SK-N-SH treated with all-trans-retinoic acid at 6 μM for 48 hours (cell line): ENCODE measurements around the gene DPP6.

Experiments
- ATAC-seq: fragments of 200-7000 bp; cut with Tn5 transposase; 3 replicates; pipeline ENCODE4 v1.9.1; 2020; ENCODE audit warnings: mild to moderate bottlenecking, moderate library complexity
- ARNTL ChIP-seq: fragments of 450-650 bp; formaldehyde crosslinking; IDR thresholded peaks from 2 replicates; pipeline ENCODE4 v1.5.0; 2020; ENCODE audit warnings: low read depth, mild to moderate bottlenecking, moderate library complexity, borderline replicate concordance
- BACH2 ChIP-seq: fragments of 250-450 bp; sonication (Bioruptor Pico); IDR thresholded peaks from 2 replicates; pipeline ENCODE4 v1.9.0; 2021; ENCODE audit warnings: mild to moderate bottlenecking, borderline replicate concordance
- ESRRG ChIP-seq: fragments of 250-450 bp; sonication (Bioruptor Pico); IDR thresholded peaks from 2 replicates; pipeline ENCODE4 v1.6.1; 2021; ENCODE audit warnings: mild to moderate bottlenecking
- GLIS3 ChIP-seq: fragments of 250-450 bp; sonication (Bioruptor Pico); IDR thresholded peaks from 2 replicates; pipeline ENCODE4 v1.5.0; 2020; ENCODE audit warnings: mild to moderate bottlenecking, moderate library complexity
- PPARA ChIP-seq: fragments of 250-450 bp; sonication (Bioruptor Pico); IDR thresholded peaks from 2 replicates; pipeline ENCODE4 v1.5.0; 2020; ENCODE audit warnings: mild to moderate bottlenecking, borderline replicate concordance
- RARB ChIP-seq: fragments of 250-450 bp; sonication (Bioruptor Pico); IDR thresholded peaks from 2 replicates; pipeline ENCODE4 v1.8.0; 2021; ENCODE audit warnings: mild to moderate bottlenecking, moderate library complexity
- SNAI2 ChIP-seq: fragments of 250-450 bp; sonication (Bioruptor Pico); IDR thresholded peaks from 2 replicates; pipeline ENCODE4 v1.5.0; 2020; ENCODE audit warnings: mild to moderate bottlenecking, moderate library complexity
- ZC3H10 ChIP-seq: fragments of 250-450 bp; sonication (Bioruptor Pico); IDR thresholded peaks from 2 replicates; pipeline ENCODE4 v1.5.1; 2021; ENCODE audit warnings: mild to moderate bottlenecking, moderate library complexity
- ZFP3 ChIP-seq: fragments of 250-450 bp; sonication (Bioruptor Pico); IDR thresholded peaks from 2 replicates; pipeline ENCODE4 v1.5.0; 2020; ENCODE audit warnings: mild to moderate bottlenecking, moderate library complexity
- ZFP30 ChIP-seq: fragments of 450-650 bp; formaldehyde crosslinking; IDR thresholded peaks from 2 replicates; pipeline ENCODE4 v1.5.0; 2022; ENCODE audit warnings: mild to moderate bottlenecking, moderate library complexity
- ZNF565 ChIP-seq: fragments of 450-650 bp; formaldehyde crosslinking; conservative IDR thresholded peaks from 2 replicates; pipeline ENCODE4 v1.5.0; 2020; ENCODE audit warnings: low read depth, mild to moderate bottlenecking, moderate library complexity
- ZNF70 ChIP-seq: fragments of 450-650 bp; formaldehyde crosslinking; IDR thresholded peaks from 2 replicates; pipeline ENCODE4 v1.5.0; 2020; ENCODE audit warnings: mild to moderate bottlenecking, moderate library complexity
- ZNF8 ChIP-seq: fragments of 450-650 bp; formaldehyde crosslinking; IDR thresholded peaks from 2 replicates; pipeline ENCODE4 v1.5.0; 2020; ENCODE audit warnings: mild to moderate bottlenecking, moderate library complexity
- TF ChIP-seq, protein P1 (sequence below): fragments of 250-450 bp; sonication (Bioruptor Pico); IDR thresholded peaks from 2 replicates; pipeline ENCODE4 v1.8.0; 2021; ENCODE audit warnings: low read depth, mild to moderate bottlenecking, moderate library complexity, borderline replicate concordance
- TF ChIP-seq, protein P2 (sequence below): fragments of 250-450 bp; sonication (Bioruptor Pico); IDR thresholded peaks from 2 replicates; pipeline ENCODE4 v1.5.0; 2020; ENCODE audit warnings: mild to moderate bottlenecking, moderate library complexity
- TF ChIP-seq, protein P3 (sequence below): fragments of 250-450 bp; sonication (Bioruptor Pico); IDR thresholded peaks from 2 replicates; pipeline ENCODE4 v1.5.1; 2020; ENCODE audit warnings: low read depth, mild to moderate bottlenecking, moderate library complexity
- TF ChIP-seq, protein P4 (sequence below): fragments of 250-450 bp; sonication (Bioruptor Pico); IDR thresholded peaks from 2 replicates; pipeline ENCODE4 v1.8.0; 2020; ENCODE audit warnings: mild to moderate bottlenecking, moderate library complexity, borderline replicate concordance
- TF ChIP-seq, protein P5 (sequence below): fragments of 250-450 bp; sonication (Bioruptor Pico); IDR thresholded peaks from 2 replicates; pipeline ENCODE4 v1.5.1; 2021; ENCODE audit warnings: mild to moderate bottlenecking, moderate library complexity

Gene DPP6

DNA sequence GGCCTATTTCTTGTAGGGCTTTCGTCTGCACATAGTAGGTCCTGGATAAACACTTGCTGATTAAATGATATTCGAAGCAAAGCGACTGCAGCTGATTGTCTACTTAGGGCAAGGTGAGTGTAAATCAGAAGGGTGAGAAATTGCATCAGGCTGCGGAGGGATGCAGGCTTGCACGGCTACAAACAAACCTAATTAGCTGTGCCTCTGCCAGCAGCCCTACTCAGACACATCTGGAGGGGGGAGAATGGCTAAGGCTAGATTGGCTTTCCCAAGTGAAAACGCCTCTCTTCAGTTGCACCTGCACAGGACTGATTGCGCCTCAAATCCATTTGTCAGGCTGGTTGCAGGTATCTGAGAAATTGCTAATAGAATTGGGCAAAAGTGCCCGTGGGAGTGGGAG lies 247.5 kb downstream of the DPP6 start:
- TF ChIP-seq, protein P1, sequence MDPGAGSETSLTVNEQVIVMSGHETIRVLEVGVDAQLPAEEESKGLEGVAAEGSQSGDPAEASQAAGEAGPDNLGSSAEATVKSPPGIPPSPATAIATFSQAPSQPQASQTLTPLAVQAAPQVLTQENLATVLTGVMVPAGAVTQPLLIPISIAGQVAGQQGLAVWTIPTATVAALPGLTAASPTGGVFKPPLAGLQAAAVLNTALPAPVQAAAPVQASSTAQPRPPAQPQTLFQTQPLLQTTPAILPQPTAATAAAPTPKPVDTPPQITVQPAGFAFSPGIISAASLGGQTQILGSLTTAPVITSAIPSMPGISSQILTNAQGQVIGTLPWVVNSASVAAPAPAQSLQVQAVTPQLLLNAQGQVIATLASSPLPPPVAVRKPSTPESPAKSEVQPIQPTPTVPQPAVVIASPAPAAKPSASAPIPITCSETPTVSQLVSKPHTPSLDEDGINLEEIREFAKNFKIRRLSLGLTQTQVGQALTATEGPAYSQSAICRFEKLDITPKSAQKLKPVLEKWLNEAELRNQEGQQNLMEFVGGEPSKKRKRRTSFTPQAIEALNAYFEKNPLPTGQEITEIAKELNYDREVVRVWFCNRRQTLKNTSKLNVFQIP: no peak
- no peak for TF ChIP-seq ZNF565 (CRISPR knock-in tag)
- no peak for TF ChIP-seq ARNTL (CRISPR knock-in tag)
- TF ChIP-seq, protein P2, sequence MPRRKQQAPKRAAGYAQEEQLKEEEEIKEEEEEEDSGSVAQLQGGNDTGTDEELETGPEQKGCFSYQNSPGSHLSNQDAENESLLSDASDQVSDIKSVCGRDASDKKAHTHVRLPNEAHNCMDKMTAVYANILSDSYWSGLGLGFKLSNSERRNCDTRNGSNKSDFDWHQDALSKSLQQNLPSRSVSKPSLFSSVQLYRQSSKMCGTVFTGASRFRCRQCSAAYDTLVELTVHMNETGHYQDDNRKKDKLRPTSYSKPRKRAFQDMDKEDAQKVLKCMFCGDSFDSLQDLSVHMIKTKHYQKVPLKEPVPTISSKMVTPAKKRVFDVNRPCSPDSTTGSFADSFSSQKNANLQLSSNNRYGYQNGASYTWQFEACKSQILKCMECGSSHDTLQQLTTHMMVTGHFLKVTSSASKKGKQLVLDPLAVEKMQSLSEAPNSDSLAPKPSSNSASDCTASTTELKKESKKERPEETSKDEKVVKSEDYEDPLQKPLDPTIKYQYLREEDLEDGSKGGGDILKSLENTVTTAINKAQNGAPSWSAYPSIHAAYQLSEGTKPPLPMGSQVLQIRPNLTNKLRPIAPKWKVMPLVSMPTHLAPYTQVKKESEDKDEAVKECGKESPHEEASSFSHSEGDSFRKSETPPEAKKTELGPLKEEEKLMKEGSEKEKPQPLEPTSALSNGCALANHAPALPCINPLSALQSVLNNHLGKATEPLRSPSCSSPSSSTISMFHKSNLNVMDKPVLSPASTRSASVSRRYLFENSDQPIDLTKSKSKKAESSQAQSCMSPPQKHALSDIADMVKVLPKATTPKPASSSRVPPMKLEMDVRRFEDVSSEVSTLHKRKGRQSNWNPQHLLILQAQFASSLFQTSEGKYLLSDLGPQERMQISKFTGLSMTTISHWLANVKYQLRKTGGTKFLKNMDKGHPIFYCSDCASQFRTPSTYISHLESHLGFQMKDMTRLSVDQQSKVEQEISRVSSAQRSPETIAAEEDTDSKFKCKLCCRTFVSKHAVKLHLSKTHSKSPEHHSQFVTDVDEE (CRISPR knock-in tag): no peak
- no peak for TF ChIP-seq PPARA (CRISPR knock-in tag)
- no peak for TF ChIP-seq ZC3H10 (CRISPR knock-in tag)
- TF ChIP-seq ZFP30 (CRISPR knock-in tag): no peak
- no peak for TF ChIP-seq ZFP3 (CRISPR knock-in tag)
- TF ChIP-seq RARB (CRISPR knock-in tag): no peak
- TF ChIP-seq BACH2 (CRISPR knock-in tag): no peak
- TF ChIP-seq ZNF8: no peak
- ATAC-seq: no peak

DNA sequence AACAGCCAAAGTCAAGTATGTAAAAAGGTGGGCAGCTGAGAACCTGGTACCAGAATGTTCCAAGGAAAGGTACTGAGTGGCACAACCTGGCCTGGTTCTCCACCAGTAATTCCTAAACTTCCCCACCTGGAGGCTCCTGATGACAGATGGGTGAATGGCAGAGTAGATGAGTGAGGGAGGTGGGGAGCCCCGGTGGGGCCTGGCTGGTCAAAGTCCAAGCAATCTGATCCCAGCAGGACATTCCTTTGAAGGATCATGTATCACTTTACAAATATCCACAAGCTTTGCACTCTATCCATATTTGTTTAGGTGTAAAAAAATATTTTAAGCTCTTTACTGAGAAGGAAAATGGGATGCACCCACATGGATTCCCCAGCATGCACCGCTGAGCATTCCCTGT lies 250.2 kb downstream of the DPP6 start:
- TF ChIP-seq, protein P3, sequence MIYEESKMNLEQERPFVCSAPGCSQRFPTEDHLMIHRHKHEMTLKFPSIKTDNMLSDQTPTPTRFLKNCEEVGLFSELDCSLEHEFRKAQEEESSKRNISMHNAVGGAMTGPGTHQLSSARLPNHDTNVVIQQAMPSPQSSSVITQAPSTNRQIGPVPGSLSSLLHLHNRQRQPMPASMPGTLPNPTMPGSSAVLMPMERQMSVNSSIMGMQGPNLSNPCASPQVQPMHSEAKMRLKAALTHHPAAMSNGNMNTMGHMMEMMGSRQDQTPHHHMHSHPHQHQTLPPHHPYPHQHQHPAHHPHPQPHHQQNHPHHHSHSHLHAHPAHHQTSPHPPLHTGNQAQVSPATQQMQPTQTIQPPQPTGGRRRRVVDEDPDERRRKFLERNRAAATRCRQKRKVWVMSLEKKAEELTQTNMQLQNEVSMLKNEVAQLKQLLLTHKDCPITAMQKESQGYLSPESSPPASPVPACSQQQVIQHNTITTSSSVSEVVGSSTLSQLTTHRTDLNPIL (CRISPR knock-in tag): no peak
- no peak for TF ChIP-seq ESRRG (CRISPR knock-in tag)
- TF ChIP-seq, protein P4, sequence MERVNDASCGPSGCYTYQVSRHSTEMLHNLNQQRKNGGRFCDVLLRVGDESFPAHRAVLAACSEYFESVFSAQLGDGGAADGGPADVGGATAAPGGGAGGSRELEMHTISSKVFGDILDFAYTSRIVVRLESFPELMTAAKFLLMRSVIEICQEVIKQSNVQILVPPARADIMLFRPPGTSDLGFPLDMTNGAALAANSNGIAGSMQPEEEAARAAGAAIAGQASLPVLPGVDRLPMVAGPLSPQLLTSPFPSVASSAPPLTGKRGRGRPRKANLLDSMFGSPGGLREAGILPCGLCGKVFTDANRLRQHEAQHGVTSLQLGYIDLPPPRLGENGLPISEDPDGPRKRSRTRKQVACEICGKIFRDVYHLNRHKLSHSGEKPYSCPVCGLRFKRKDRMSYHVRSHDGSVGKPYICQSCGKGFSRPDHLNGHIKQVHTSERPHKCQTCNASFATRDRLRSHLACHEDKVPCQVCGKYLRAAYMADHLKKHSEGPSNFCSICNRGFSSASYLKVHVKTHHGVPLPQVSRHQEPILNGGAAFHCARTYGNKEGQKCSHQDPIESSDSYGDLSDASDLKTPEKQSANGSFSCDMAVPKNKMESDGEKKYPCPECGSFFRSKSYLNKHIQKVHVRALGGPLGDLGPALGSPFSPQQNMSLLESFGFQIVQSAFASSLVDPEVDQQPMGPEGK (CRISPR knock-in tag): no peak
- no peak for TF ChIP-seq ZNF565 (CRISPR knock-in tag)
- TF ChIP-seq, protein P2 (CRISPR knock-in tag): no peak
- TF ChIP-seq ZC3H10 (CRISPR knock-in tag): no peak
- TF ChIP-seq ARNTL (CRISPR knock-in tag): no peak
- TF ChIP-seq ZNF70 (CRISPR knock-in tag): no peak
- no peak for TF ChIP-seq SNAI2 (CRISPR knock-in tag)
- TF ChIP-seq RARB (CRISPR knock-in tag): no peak
- TF ChIP-seq GLIS3 (CRISPR knock-in tag): no peak
- TF ChIP-seq PPARA (CRISPR knock-in tag): no peak
- no peak for TF ChIP-seq ZNF8
- TF ChIP-seq, protein P5, sequence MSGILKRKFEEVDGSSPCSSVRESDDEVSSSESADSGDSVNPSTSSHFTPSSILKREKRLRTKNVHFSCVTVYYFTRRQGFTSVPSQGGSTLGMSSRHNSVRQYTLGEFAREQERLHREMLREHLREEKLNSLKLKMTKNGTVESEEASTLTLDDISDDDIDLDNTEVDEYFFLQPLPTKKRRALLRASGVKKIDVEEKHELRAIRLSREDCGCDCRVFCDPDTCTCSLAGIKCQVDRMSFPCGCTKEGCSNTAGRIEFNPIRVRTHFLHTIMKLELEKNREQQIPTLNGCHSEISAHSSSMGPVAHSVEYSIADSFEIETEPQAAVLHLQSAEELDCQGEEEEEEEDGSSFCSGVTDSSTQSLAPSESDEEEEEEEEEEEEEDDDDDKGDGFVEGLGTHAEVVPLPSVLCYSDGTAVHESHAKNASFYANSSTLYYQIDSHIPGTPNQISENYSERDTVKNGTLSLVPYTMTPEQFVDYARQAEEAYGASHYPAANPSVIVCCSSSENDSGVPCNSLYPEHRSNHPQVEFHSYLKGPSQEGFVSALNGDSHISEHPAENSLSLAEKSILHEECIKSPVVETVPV (CRISPR knock-in tag): no peak
- TF ChIP-seq ZFP3 (CRISPR knock-in tag): no peak
- TF ChIP-seq ZFP30 (CRISPR knock-in tag): no peak
- TF ChIP-seq, all 23 proteins: peak for 0
- no peak for ATAC-seq
